GM13977 (cell line): ENCODE results near the gene NOVA1.

Experiments used
- DNase-seq: peaks from one replicate; pipeline ENCODE4 v3.0.0; 2012; ENCODE audit warnings: low spot score
- in situ Hi-C: fragments of 300-500 bp; cut with MboI; formaldehyde crosslinking; loops from one replicate; pipeline ENCODE4 v1.12.0; 2022; ENCODE audit warnings: low sequenced_read_pairs, low pct_unique_long_range_greater_than_20kb, mixed read lengths, inconsistent platforms; ENCODE audit not compliant: unreplicated experiment
- TF ChIP-seq, protein P1 (sequence below): IDR thresholded peaks from 2 replicates; pipeline ENCODE4 v1.5.1; 2012; ENCODE audit warnings: mild to moderate bottlenecking, control low read depth; ENCODE audit not compliant: insufficient read depth; ENCODE audit errors: extremely low read depth, missing control alignments

Gene NOVA1

DNA sequence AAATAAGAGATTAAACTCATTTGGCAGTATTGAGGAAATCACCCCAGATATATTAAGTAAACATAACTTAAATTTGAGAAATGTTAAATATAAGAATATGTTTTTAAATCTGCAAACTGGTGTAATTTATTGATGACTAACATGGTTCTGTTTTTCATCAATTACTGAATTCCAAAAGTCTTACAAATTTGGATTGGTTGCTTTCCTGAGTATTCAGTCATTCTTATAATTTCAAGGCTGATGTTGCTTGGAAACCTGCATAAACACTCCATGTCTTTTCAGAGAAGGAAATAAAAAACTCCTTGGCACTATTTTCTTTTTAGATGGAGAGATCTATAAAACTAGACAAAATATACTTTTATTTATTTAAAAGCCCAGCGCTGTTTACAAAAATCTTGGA, 71.7 kb downstream of the NOVA1 start:
- no peak for DNase-seq
- in situ Hi-C loops = no loop called here
- TF ChIP-seq, protein P1, sequence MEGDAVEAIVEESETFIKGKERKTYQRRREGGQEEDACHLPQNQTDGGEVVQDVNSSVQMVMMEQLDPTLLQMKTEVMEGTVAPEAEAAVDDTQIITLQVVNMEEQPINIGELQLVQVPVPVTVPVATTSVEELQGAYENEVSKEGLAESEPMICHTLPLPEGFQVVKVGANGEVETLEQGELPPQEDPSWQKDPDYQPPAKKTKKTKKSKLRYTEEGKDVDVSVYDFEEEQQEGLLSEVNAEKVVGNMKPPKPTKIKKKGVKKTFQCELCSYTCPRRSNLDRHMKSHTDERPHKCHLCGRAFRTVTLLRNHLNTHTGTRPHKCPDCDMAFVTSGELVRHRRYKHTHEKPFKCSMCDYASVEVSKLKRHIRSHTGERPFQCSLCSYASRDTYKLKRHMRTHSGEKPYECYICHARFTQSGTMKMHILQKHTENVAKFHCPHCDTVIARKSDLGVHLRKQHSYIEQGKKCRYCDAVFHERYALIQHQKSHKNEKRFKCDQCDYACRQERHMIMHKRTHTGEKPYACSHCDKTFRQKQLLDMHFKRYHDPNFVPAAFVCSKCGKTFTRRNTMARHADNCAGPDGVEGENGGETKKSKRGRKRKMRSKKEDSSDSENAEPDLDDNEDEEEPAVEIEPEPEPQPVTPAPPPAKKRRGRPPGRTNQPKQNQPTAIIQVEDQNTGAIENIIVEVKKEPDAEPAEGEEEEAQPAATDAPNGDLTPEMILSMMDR = no peak

DNA sequence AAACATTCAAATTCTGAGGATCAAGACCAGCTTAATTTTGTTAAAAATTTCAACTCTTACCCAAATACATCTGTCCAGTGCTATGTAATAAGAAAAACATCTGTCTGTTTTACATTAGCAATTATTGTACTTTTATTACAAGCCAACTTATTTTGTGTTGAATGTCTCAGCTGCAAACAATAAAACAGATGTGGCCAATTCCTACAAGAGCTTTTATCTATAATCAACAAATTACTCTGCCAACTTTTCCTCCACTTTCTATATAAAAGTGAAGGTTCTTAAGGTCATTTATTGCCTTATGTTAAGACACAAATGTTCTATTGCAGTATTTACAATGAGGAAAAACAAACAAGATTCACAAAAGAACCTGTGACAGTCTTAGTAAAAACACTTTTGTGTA, 72.7 kb downstream of the NOVA1 start:
- in situ Hi-C loops = no loop called here
- TF ChIP-seq, protein P1 = no peak
- no peak for DNase-seq

DNA sequence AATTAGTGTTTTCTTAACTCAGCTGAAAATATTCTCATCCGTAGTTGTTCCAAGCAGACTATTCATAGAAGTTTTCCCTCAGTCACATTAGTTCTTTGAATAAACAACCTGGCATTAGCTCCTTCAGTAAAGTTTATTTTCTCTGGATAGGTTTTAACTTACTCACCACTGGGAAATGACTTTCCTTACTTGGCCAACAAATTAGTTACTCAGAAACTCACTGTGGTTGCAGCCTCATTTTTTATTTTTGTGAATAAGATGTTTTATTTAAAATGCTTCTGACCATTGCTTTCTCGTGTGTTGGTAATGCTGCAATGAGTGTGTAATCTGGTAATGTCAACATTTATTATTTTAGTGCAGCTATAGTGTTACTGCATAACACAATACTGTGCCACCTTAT, 74.9 kb downstream of the NOVA1 start:
- TF ChIP-seq, protein P1 = no peak
- DNase-seq = no peak
- in situ Hi-C loops = no loop called here

DNA sequence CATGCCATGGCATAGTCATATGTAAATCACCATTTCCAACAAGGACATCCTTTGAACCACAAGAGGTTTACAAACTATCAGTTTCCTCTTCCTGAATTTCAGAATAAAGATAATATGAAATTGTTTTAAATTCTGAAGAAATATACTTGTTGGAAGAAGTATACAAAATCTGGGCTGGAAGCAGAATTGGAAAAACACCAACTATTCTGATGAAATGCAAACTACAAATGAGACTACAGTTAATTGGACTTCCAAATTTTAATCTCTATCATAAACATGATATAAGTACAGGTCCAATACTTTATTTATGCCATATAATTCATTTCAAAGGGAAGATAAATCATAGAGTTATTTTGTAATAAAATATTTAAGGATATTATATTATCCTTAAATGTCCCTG, 80.1 kb downstream of the NOVA1 start:
- TF ChIP-seq, protein P1 = no peak
- no peak for DNase-seq
- in situ Hi-C loops = no loop called here

DNA sequence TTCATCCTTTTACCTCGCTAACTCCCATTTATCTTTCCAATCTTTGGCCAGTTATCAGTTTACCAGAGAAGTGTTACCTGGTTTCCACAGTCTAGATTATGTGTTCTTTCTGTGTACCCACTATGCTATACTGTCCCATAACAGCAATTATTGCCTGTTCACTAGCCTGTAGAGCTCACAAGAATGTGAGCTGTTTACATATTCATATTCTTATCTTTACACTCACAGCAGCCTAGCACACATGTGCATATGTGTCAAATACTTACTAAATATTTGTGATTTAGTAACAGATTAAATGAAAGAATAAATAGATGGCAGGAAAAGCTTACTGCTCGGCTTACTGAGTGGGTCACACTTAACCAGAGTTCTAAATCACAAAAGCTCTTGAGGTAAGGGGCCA, 97.8 kb downstream of the NOVA1 start:
- no peak for DNase-seq
- in situ Hi-C loops = no loop called here
- TF ChIP-seq, protein P1 = no peak

DNA sequence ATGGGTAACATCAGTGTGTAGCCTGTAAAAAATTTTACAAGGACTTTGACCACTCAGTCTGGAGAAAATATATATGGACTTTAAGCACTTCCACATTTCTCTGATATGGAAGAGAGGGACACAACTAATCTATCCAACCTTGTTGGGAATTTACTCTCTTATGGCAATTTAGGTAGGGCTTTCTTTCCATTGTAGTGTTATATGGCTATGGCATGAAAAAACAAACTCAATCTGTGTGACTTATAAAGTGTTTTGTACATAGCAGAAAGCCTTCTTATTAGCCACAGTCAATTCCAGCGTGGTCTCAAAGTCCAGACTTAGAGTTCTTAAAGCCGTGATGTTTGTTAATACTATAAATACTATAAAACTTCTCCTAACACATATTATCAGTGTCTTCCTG, 98.3 kb downstream of the NOVA1 start:
- no peak for DNase-seq
- TF ChIP-seq, protein P1 = no peak
- in situ Hi-C loops = no loop called here

DNA sequence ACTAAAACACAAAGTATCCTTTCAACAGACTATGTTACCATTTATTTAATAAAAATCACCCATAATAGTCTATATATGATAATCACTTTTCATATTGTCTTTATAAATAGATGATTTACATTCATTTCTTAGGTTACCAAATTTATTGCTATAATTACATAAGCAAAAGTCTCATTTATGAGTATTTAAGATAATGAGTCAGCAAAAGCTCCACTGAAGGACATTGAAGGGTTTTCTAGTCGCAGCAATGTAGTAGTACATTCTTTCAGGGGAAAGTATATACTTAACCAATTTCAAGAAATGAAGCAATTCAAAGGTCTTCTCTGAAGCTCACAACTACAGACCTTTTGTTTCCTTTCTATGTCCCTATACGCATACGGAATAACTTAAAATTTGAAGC, 110.9 kb downstream of the NOVA1 start:
- no peak for DNase-seq
- TF ChIP-seq, protein P1 = no peak
- in situ Hi-C loops = no loop called here
